Heart left ventricle (tissue), 13 donors: Measurements from ENCODE around the gene DLGAP1.

Source experiments
- CTCF ChIP-seq, 12 donors: fragments of 200-600 bp; sonication (generic) in 4 of 12; IDR thresholded peaks; one replicate each; pipeline versions ENCODE4 v1.5.0 to v1.8.0; 2018 to 2022; ENCODE audit warnings: antibody characterized with exemption in 12 of 12, mild to moderate bottlenecking in 5 of 12
- POLR2A ChIP-seq, 2 donors: fragments of 450-650 bp; IDR thresholded peaks; one replicate each; pipeline ENCODE4 v1.6.1; 2017; ENCODE audit warnings: antibody characterized with exemption in 2 of 2, mild to moderate bottlenecking in 2 of 2, moderate library complexity in 2 of 2
- donor health status: ischemic (EF 13 %, LVEDD 7.1; RV severe dilation, severe dysfunction).
- donor health status: DM: no; HTN: yes; CAD: no.
- donor health status: DM: no; HTN: no; CAD: no.
- donor health status: ischemic (EF 25% LVEDD 6.9; RV normal size, moderate dysfunction).
- donor health status: ischemic (EF 25% LVEDD 5.7; RV mildly dilated, moderate dysfunction).
- donor health status: ischemic (EF 35%, LVEDD 5.7; RV mildly dilated, moderate dysfunction).
- donor health status: nonischemic (EF 11% LVEDD 7.7; RV severe dilation, severe dysfunction).
- donor health status: DM: yes; HTN: yes; CAD: no.
- donor health status: PGD.
- donor health status: ischemic (EF 29% LVEDD 5.4; RV normal size, mild dysfunction).
- donor health status: nonischemic (EF 23%, LVEDD 6.1; RV moderate dilation, normal function).

- TF ChIP-seq POLR2A (IDR thresholded peaks at IDR 0.05): no peak
- no peak for TF ChIP-seq CTCF (IDR thresholded peaks at IDR 0.05)
Measured at GRCh38 chr18:3710712-3711301, 744.3 kb downstream of the DLGAP1 start.
